CD4-positive, alpha-beta T cell (primary cell): ENCODE results near the gene SLC1A4. TPM values are rescaled to one million over a fixed set of nuclear protein-coding genes. Genes with fewer than 3 reads are reported as not detected.

Experiments used
- ATAC-seq: fragments of 200-7000 bp; cut with Tn5 transposase; one replicate; pipeline ENCODE4 v1.10.0; 2022; ENCODE audit warnings: mild to moderate bottlenecking; ENCODE audit not compliant: poor library complexity
- CTCF ChIA-PET: fragments of 350-600 bp; sonication (Branson Sonifier 250); formaldehyde crosslinking; loops from one replicate; lab custom pipeline; 2021; ENCODE audit warnings: antibody characterized with exemption, inconsistent platforms; lab: Charles Lee
- POLR2A ChIA-PET: fragments of 350-600 bp; sonication (Branson Sonifier 250); formaldehyde crosslinking; loops from one replicate; lab custom pipeline; 2021; ENCODE audit warnings: antibody characterized with exemption, inconsistent platforms; lab: Charles Lee
- DNase-seq, 14 experiments: peaks; one replicate each; pipeline ENCODE4 v3.0.0-alpha.2; 2013 to 2020; ENCODE audit warnings: mixed read lengths in 2 of 14
- H3K27ac ChIP-seq, 2 donors: one replicate each; pipeline versions ENCODE4 v1.5.1 to v1.7.0; 2013; ENCODE audit warnings: low read length in 2 of 2, low read depth in 1 of 2, mild to moderate bottlenecking in 1 of 2
- H3K27me3 ChIP-seq, 2 experiments: 1 replicate in 1 of 2; 2 replicates in 1 of 2; pipeline versions ENCODE4 v1.6.1 to v1.7.0; 2013; ENCODE audit warnings: low read length in 2 of 2, control low read depth in 1 of 2, mild to moderate bottlenecking in 1 of 2, moderate library complexity in 1 of 2; ENCODE audit not compliant: insufficient read depth in 2 of 2, control insufficient read depth in 1 of 2
- H3K36me3 ChIP-seq: one replicate; pipeline ENCODE4 v1.6.1; 2013; ENCODE audit warnings: low read length, control low read depth; ENCODE audit not compliant: insufficient read depth
- H3K4me1 ChIP-seq: one replicate; pipeline ENCODE4 v1.6.1; 2013; ENCODE audit warnings: low read length, control low read depth; ENCODE audit not compliant: insufficient read depth
- H3K4me3 ChIP-seq: one replicate; pipeline ENCODE4 v1.5.1; 2013; ENCODE audit warnings: mild to moderate bottlenecking, low read length, moderate library complexity
- H3K9me3 ChIP-seq, 2 experiments: 1 replicate in 1 of 2; 2 replicates in 1 of 2; pipeline versions ENCODE4 v1.6.1 to v1.7.0; 2013; ENCODE audit warnings: low read length in 2 of 2, mild to moderate bottlenecking in 2 of 2, control low read depth in 1 of 2, moderate library complexity in 1 of 2; ENCODE audit not compliant: control insufficient read depth in 1 of 2, insufficient read depth in 1 of 2
- H3K27ac Mint-ChIP-seq: one replicate; pipeline ENCODE4 v1.8.0; 2020; ENCODE audit warnings: mixed read lengths
- H3K27me3 Mint-ChIP-seq: one replicate; pipeline ENCODE4 v1.8.0; 2021; ENCODE audit warnings: mixed read lengths
- H3K36me3 Mint-ChIP-seq: one replicate; pipeline ENCODE4 v1.8.0; 2021; ENCODE audit warnings: low read depth, mixed read lengths
- H3K4me1 Mint-ChIP-seq: one replicate; pipeline ENCODE4 v1.8.0; 2021; ENCODE audit warnings: low read depth, mixed read lengths
- H3K4me3 Mint-ChIP-seq: one replicate; pipeline ENCODE4 v1.8.0; 2020; ENCODE audit warnings: mild to moderate bottlenecking, mixed read lengths
- H3K9me3 Mint-ChIP-seq: one replicate; pipeline ENCODE4 v1.8.0; 2020; ENCODE audit warnings: mixed read lengths
- CTCF ChIP-seq: fragments of 200-600 bp; IDR thresholded peaks from one replicate; pipeline ENCODE4 v1.8.0; 2022; ENCODE audit warnings: antibody characterized with exemption, mild to moderate bottlenecking
- intact Hi-C, 2 experiments: fragments of 100-400 bp; cut with DNase I in 1 of 2; cut with micrococcal nuclease in 1 of 2; formaldehyde crosslinking; loops; one replicate each; pipeline versions ENCODE4 v1.15.1 to v1.9.0; 2023 to 2025; cut with DNase I, micrococcal nuclease
- total RNA-seq, 174 experiments: library from RNA in 2 of 174; stranded (reverse) in 2 of 174; gene quantifications; one replicate each; pipeline ENCODE4 v1.2.3 and lab custom pipeline; 2021 to 2026

Gene SLC1A4
- total RNA-seq, 2 experiments from 2014 or later, result 2.4 to 2.8 TPM

- H3K9me3 Mint-ChIP-seq, result peaks cover 3% of the 10 kb centered on the region
- ATAC-seq (no peak), DNase-seq (no peak)
- ChIA-PET CTCF (interaction anchor here (1.0 kb wide), 1 partner anchor 19 kb away, joined by 3 read pairs; no protein-coding TSS in a partner anchor), POLR2A (no interaction called here)
- no peak overlapping the region for H3K27ac Mint-ChIP-seq
- H3K36me3 Mint-ChIP-seq, result peaks cover 45% of the 10 kb centered on the region
- Histone ChIP-seq H3K27ac (no peak overlapping the region), H3K4me1 (peaks cover under 1% of the 10 kb centered on the region), H3K27me3 (no peaks in the 10 kb centered on the region), H3K9me3 (peaks cover 5 to 6% of the 10 kb centered on the region in 2 experiments), H3K4me3 (no peak overlapping the region), H3K36me3 (peaks cover 6% of the 10 kb centered on the region)
- H3K4me1 Mint-ChIP-seq, result peaks cover 3% of the 10 kb centered on the region
- no peak for TF ChIP-seq CTCF
- H3K27me3 Mint-ChIP-seq, result no peaks in the 10 kb centered on the region
- H3K4me3 Mint-ChIP-seq, result no peak overlapping the region
- intact Hi-C loops, result no loop called here
These were observed 56.5 kb downstream of the SLC1A4 start for GRCh38 chr2:65045651-65046050.

GRCh38 chr2:65046633-65047407 lies 57.6 kb downstream of the SLC1A4 start:
- DNase-seq (no peak), ATAC-seq (no peak)
- intact Hi-C loops, result no loop called here
- Histone ChIP-seq H3K4me3 (no peak overlapping the region), H3K27ac (no peak overlapping the region), H3K4me1 (no peaks in the 10 kb centered on the region), H3K36me3 (peaks cover 6% of the 10 kb centered on the region), H3K27me3 (no peaks in the 10 kb centered on the region), H3K9me3 (peaks cover 5 to 6% of the 10 kb centered on the region in 2 experiments)
- Mint-ChIP-seq H3K9me3 (peaks cover 3% of the 10 kb centered on the region), H3K4me1 (no peaks in the 10 kb centered on the region), H3K27ac (no peak overlapping the region), H3K27me3 (no peaks in the 10 kb centered on the region), H3K4me3 (no peak overlapping the region), H3K36me3 (peaks cover 42% of the 10 kb centered on the region)
- ChIA-PET POLR2A (interaction anchor here (2.5 kb wide), 1 partner anchor 9 kb away, joined by 12 read pairs; the partner anchor contains the start of gene CEP68), CTCF (interaction anchor here (1.0 kb wide), 1 partner anchor 18 kb away, joined by 3 read pairs; no protein-coding TSS in a partner anchor)
- no peak for TF ChIP-seq CTCF

GRCh38 chr2:65049010-65049639 lies 59.9 kb downstream of the SLC1A4 start:
- intact Hi-C loops, result no loop called here
- Mint-ChIP-seq H3K9me3 (peaks cover 3% of the 10 kb centered on the region), H3K27me3 (no peaks in the 10 kb centered on the region), H3K36me3 (peaks cover 31% of the 10 kb centered on the region), H3K4me3 (no peak overlapping the region), H3K27ac (no peak overlapping the region), H3K4me1 (peaks cover 13% of the 10 kb centered on the region)
- Histone ChIP-seq H3K27me3 (no peaks in the 10 kb centered on the region), H3K4me3 (no peak overlapping the region), H3K4me1 (peaks cover 14% of the 10 kb centered on the region), H3K27ac (no peak overlapping the region), H3K36me3 (peaks cover 6% of the 10 kb centered on the region), H3K9me3 (peaks cover 0 to 4% of the 10 kb centered on the region in 2 experiments)
- no peak for DNase-seq
- TF ChIP-seq CTCF, result no peak
- no peak for ATAC-seq
- CTCF ChIA-PET, result no interaction called here
- POLR2A ChIA-PET, result no interaction called here
